Keratinocyte (primary cell): Measurements from ENCODE around the gene NPC2. TPM values are rescaled to one million over a fixed set of nuclear protein-coding genes. Genes with fewer than 3 reads are reported as not detected.

Experiments
- DNase-seq: peaks from one replicate; pipeline ENCODE4 v3.0.0-alpha.2; 2011; ENCODE audit warnings: low read depth, missing footprints, low spot score
- FAIRE-seq: peaks from 2 replicates; lab custom pipeline; 2011; peaks lifted over from hg19 to GRCh38; lab: Jason Lieb, UNC
- H2AFZ ChIP-seq: 2 replicates; pipeline ENCODE4 v1.6.0; 2012; ENCODE audit warnings: low read length, control low read depth, inconsistent platforms; ENCODE audit not compliant: control insufficient read depth
- H3K27ac ChIP-seq: 2 replicates; pipeline ENCODE4 v1.5.1; 2011; ENCODE audit warnings: low read length; ENCODE audit not compliant: control insufficient read depth, insufficient read depth
- H3K27me3 ChIP-seq: 3 replicates; pipeline ENCODE4 v1.6.0; 2011; ENCODE audit warnings: low read length; ENCODE audit not compliant: control insufficient read depth, insufficient read depth; ENCODE audit errors: extremely low read depth
- H3K36me3 ChIP-seq, 2 experiments: 2 replicates in 1 of 2; 3 replicates in 1 of 2; pipeline ENCODE4 v1.5.1; 2011; ENCODE audit warnings: low read length in 2 of 2, mild to moderate bottlenecking in 1 of 2; ENCODE audit not compliant: control insufficient read depth in 2 of 2, insufficient read depth in 2 of 2; ENCODE audit errors: extremely low read depth in 1 of 2
- H3K4me1 ChIP-seq: 3 replicates; pipeline ENCODE4 v1.5.1; 2011; ENCODE audit warnings: low read length; ENCODE audit not compliant: control insufficient read depth, insufficient read depth; ENCODE audit errors: extremely low read depth
- H3K4me2 ChIP-seq: 3 replicates; pipeline ENCODE4 v1.6.0; 2011; ENCODE audit warnings: low read depth, low read length; ENCODE audit not compliant: control insufficient read depth, insufficient read depth; ENCODE audit errors: extremely low read depth
- H3K4me3 ChIP-seq, 3 experiments: fragments of 200-600 bp in 1 of 3; sonication (generic) in 1 of 3; 2 replicates in 2 of 3; 3 replicates in 1 of 3; pipeline ENCODE4 v1.5.1; 2011 to 2016; ENCODE audit warnings: low read length in 3 of 3, mild to moderate bottlenecking in 3 of 3, control low read depth in 2 of 3, inconsistent platforms in 1 of 3, low read depth in 1 of 3, mixed read lengths in 1 of 3, mixed run types in 1 of 3, moderate library complexity in 1 of 3; ENCODE audit not compliant: control insufficient read depth in 2 of 3, insufficient read depth in 2 of 3; ENCODE audit errors: extremely low read depth in 1 of 3
- H3K79me2 ChIP-seq: 2 replicates; pipeline ENCODE4 v1.6.0; 2012; ENCODE audit warnings: low read length; ENCODE audit not compliant: control insufficient read depth, insufficient read depth
- H3K9ac ChIP-seq: 3 replicates; pipeline ENCODE4 v1.6.0; 2011; ENCODE audit warnings: low read length; ENCODE audit not compliant: control insufficient read depth, insufficient read depth; ENCODE audit errors: extremely low read depth
- H3K9me1 ChIP-seq: 3 replicates; pipeline ENCODE4 v1.6.0; 2011; ENCODE audit warnings: low read length; ENCODE audit not compliant: control insufficient read depth, insufficient read depth; ENCODE audit errors: extremely low read depth
- H3K9me3 ChIP-seq: 2 replicates; pipeline ENCODE4 v1.5.1; 2012; ENCODE audit warnings: low read depth, low read length; ENCODE audit not compliant: control insufficient read depth
- H4K20me1 ChIP-seq: 3 replicates; pipeline ENCODE4 v1.6.0; 2011; ENCODE audit warnings: low read length; ENCODE audit not compliant: control insufficient read depth, insufficient read depth; ENCODE audit errors: extremely low read depth
- EZH2 ChIP-seq: IDR thresholded peaks from one replicate; pipeline ENCODE4 v1.6.1; 2012; ENCODE audit warnings: inconsistent platforms, mild to moderate bottlenecking, low read length, moderate library complexity
- dilution Hi-C: fragments of 300-500 bp; cut with MboI; formaldehyde crosslinking; loops from one replicate; pipeline ENCODE4 v1.7.0; 2020; ENCODE audit warnings: low sequenced_read_pairs; ENCODE audit not compliant: extremely low pct_ligation_motif_present
- polyA plus RNA-seq, 5 experiments: library from polyadenylated mRNA; depleted of rRNA in 3 of 5; stranded (reverse) in 3 of 5; stranded (forward) in 1 of 5; unstranded in 1 of 5; fragments of >200 nt; gene quantifications; 1 replicate in 1 of 5; 2 replicates in 3 of 5; 3 replicates in 1 of 5; pipeline versions ENCODE4 v1.2.1 to v1.2.3, GENCODE V29; 2011 to 2012; ENCODE audit warnings: missing spikeins in 2 of 5, low read depth in 1 of 5, low replicate concordance in 1 of 5
- TF ChIP-seq, protein P1 (sequence below), 3 experiments: IDR thresholded peaks in 1 of 3; conservative IDR thresholded peaks in 1 of 3; optimal IDR thresholded peaks in 1 of 3; 2 replicates in 2 of 3; 3 replicates in 1 of 3; pipeline versions ENCODE3 to v1.5.1; 2011; ENCODE audit warnings: low read length in 3 of 3, mild to moderate bottlenecking in 3 of 3, moderate library complexity in 2 of 3, control low read depth in 1 of 3, inconsistent platforms in 1 of 3; ENCODE audit not compliant: insufficient read depth in 2 of 3; ENCODE audit errors: extremely low read depth in 1 of 3

The NPC2 gene
- polyA plus RNA-seq, 1 donor (not counting 4 experiments of a cell fraction or from before 2014, with no cell fraction given), result 221 TPM

DNA sequence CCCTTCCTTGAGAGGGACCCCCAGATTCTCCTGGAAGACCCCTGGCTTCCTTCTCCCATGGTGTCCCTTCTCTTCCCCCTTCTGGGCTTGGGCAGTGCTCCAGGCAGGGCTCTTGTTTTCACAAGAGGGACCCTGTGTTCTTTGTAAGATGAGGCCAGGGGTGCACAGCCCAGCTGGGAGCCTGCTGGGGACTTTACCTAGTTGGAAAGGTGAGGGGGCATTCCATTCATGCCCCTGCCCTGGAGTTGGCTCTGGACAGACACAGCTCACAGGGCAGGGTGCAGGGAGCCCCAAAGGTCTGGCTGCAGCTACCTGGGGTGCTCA is 31.7 kb upstream of the NPC2 start:
- Histone ChIP-seq H3K9me3 (no peaks in the 10 kb centered on the region), H3K79me2 (no peaks in the 10 kb centered on the region), H3K4me1 (no peaks in the 10 kb centered on the region), H3K9me1 (no peaks in the 10 kb centered on the region), H3K27ac (no peak overlapping the region), H3K4me2 (no peak overlapping the region), H3K27me3 (no peaks in the 10 kb centered on the region), H4K20me1 (no peaks in the 10 kb centered on the region), H3K36me3 (peaks cover 34 to 38% of the 10 kb centered on the region in 2 experiments), H2AFZ (no peak overlapping the region), H3K4me3 (no peak overlapping the region), H3K9ac (no peak overlapping the region)
- TF ChIP-seq, protein P1, sequence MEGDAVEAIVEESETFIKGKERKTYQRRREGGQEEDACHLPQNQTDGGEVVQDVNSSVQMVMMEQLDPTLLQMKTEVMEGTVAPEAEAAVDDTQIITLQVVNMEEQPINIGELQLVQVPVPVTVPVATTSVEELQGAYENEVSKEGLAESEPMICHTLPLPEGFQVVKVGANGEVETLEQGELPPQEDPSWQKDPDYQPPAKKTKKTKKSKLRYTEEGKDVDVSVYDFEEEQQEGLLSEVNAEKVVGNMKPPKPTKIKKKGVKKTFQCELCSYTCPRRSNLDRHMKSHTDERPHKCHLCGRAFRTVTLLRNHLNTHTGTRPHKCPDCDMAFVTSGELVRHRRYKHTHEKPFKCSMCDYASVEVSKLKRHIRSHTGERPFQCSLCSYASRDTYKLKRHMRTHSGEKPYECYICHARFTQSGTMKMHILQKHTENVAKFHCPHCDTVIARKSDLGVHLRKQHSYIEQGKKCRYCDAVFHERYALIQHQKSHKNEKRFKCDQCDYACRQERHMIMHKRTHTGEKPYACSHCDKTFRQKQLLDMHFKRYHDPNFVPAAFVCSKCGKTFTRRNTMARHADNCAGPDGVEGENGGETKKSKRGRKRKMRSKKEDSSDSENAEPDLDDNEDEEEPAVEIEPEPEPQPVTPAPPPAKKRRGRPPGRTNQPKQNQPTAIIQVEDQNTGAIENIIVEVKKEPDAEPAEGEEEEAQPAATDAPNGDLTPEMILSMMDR (optimal IDR thresholded peaks at IDR 0.05 in 1 of 3, IDR thresholded peaks at IDR 0.05 in 1 of 3, conservative IDR thresholded peaks at IDR 0.05 in 1 of 3; ENCODE audit: extremely low read depth in 1 of 3, insufficient read depth in 2 of 3, low read length in 3 of 3), result no peak
- TF ChIP-seq EZH2, result no peak
- DNase-seq (no peak), FAIRE-seq (no peak)
- dilution Hi-C loops, result no loop called here

DNA sequence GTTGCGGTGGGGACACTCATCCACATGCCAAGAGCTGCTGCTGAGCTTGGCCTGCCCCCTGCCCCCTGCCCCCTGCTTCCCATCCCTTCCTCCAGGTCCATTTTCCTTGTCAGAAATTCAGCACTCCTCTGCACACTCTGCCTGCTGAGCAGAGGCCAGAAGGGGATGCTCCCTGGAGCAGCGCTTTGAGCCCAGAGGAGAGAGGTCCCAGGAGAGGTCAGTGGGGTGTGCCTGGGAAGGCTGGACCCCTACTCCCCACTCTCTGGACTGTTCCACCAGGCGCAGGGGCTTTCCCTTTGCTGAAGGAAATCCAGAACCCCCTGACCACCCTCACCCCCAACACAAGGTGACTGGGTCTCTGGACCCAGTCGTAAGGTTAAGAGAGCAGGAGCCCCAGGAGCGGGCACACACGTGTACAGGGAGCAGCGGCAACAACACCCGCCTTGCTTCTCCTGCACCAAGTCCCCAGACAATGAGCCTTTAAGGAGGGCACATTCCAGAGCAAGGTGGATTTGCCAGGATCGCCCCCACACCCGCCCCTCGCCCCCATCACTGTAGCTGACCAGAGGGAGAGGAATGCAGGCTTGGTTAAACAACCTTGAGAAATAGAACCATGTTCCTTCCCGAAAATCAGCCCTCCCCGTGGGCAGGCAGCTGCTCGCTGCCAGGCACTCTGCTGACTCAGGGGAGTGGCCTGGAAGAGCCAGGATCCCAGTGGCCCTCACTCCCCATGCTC is 31.1 kb upstream of the NPC2 start:
- H3K4me2 ChIP-seq, result no peak overlapping the region
- H3K9me1 ChIP-seq, result no peaks in the 10 kb centered on the region
- no peaks in the 10 kb centered on the region for H3K79me2 ChIP-seq
- dilution Hi-C loops, result no loop called here
- H3K27me3 ChIP-seq, result no peaks in the 10 kb centered on the region
- H3K9ac ChIP-seq, result no peak overlapping the region
- H3K36me3 ChIP-seq, result peaks cover 34 to 41% of the 10 kb centered on the region in 2 experiments
- no peak overlapping the region for H3K4me3 ChIP-seq
- no peak overlapping the region for H2AFZ ChIP-seq
- no peak for FAIRE-seq
- H3K9me3 ChIP-seq, result no peaks in the 10 kb centered on the region
- H4K20me1 ChIP-seq, result no peaks in the 10 kb centered on the region
- H3K27ac ChIP-seq, result no peak overlapping the region
- peaks cover under 1% of the 10 kb centered on the region for H3K4me1 ChIP-seq
- DNase-seq, result no peak
- TF ChIP-seq EZH2, result no peak
- TF ChIP-seq, protein P1 (optimal IDR thresholded peaks at IDR 0.05 in 1 of 3, IDR thresholded peaks at IDR 0.05 in 1 of 3, conservative IDR thresholded peaks at IDR 0.05 in 1 of 3; ENCODE audit: extremely low read depth in 1 of 3, insufficient read depth in 2 of 3, low read length in 3 of 3), result no peak
